Measurements from ENCODE around the gene ALDH3B1.

ALDH3B1 gene

GRCh38 chr11:68076371-68077042, 66.4 kb downstream of the ALDH3B1 start:
- no peak for DNase-seq

GRCh38 chr11:68077617-68078582, 67.8 kb downstream of the ALDH3B1 start:
- DNase-seq, result no peak

All from activated CD4-positive, alpha-beta T cell treated with anti-CD3 and anti-CD28 coated beads, Interleukin-2, amount 50 U/mL, for 1 hour (primary cell).